Hypothalamus (tissue), 51 donors: ENCODE data around the gene C13orf46.

ENCODE experiments used
- DNase-seq, 51 donors: peaks; one replicate each; lab custom pipeline; 2025; lab: John Stamatoyannopoulos, UW

The C13orf46 gene

DNA sequence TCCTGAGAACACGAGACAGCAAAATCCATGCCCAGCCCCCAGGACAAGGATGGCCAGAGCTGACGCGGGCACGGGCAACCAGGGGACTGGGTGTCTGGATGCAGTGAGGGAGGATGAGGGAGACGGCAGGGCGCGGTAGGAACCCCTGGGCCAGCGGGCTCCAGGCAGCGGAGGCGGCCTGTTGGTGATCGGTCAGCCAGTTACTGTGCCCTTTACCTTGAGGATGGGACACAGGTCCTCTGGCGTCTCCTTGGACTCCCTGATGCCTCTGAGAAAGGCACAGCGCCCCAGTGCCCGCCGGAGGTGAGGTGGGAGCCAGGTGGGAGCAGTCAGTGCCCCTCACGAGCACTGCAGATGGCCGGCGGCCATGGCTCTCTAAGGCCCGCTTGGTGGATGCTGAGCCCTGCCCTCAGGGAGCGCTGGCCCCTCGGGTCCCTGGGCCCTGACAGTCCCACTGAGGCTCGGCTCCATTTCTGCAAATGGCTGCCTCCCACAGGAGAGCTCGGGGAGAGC is 31.2 kb downstream of the C13orf46 start:
- DNase-seq: no peak

DNA sequence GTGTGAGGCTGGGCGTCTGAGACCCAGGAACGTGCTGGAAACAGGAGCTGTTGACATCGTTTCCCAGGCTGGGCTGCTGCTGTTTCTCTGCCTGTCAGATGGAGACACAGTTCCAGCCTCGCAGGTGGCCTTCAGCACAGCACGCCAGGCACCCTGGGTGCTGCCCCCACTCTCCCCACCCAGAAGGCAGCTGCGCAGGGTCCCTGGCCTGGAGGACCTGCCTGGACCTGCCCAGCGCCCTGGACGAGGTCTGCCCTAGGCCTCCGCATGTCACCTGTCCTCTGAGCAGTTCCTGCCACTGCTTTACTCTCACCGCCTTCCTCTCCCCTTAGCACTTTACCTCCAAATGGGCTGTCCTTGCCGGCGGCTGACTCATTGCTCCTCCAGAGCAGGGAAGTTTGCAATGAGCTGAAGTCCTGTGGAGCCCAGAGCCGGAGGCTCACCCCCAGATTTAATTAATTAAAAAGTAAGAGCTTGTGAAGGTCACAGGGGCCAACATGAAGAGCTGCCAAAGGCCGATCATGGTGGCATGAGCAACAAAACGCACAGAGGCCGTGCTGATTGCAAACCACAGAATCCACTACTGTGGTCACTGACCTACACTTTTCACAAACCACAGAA is 32.2 kb downstream of the C13orf46 start:
- no peak for DNase-seq

DNA sequence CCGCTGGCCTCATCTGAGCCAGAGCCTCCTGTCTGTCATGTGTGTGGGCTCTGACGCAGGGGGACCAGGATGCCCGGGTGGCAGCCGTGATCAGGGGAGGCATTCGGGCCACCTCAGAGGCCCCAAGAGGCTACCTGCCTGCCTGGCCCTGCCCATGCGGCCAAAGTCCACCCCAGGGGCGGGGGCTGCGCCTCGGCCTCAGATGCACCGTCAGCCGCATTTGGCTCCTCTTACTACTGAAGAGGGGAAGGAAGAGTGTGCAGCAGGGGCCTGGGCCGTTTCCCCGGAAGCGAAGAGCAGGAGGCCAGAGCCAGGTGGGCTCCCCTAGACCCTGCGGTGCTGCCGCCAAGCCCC is 34.0 kb downstream of the C13orf46 start:
- DNase-seq: no peak

DNA sequence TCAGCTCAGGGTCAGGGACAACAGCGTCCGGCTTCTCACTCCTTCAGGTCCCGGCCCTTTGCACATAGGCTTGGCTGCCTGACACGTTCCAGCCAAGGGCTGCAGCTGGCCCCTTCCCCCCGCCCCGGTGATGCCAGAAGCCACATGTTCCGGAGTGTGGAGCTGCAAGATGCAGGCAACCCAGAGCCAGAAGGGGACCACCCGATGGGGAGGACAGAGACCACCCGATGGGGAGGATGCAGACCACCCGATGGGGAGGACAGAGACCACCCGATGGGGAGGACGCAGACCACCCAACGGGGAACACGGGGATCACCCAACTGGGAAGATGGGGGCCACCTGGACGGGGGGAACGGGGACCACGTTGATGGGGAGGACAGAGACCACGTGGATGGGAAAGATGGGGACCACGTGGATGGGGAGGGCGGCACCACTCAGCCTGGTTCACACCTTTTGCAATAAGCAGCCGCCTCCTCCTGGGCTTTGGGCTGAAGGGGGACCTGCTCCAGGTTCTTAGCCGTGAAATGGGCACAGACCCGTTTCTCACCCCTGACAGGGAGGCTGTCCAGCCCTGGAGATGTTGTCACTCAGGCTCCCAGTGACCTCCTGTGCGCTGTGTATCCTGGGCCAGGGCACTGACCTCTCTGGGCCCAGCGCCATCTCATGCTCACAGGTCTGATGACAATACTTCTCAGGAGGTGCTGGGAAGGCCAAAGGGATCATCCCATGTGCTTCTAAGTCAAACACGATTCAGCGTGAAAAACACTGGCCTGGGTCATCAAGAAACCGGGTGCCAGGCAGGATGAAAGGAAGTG is 34.5 kb downstream of the C13orf46 start:
- no peak for DNase-seq

GRCh38 chr13:113938716-113939115 is 35.2 kb downstream of the C13orf46 start:
- DNase-seq: no peak

GRCh38 chr13:113938246-113938645 is 35.6 kb downstream of the C13orf46 start:
- DNase-seq: no peak

GRCh38 chr13:113937527-113938180 is 36.2 kb downstream of the C13orf46 start:
- no peak for DNase-seq

- DNase-seq: no peak
Measured at GRCh38 chr13:113937073-113937472, 36.8 kb downstream of the C13orf46 start.

DNA sequence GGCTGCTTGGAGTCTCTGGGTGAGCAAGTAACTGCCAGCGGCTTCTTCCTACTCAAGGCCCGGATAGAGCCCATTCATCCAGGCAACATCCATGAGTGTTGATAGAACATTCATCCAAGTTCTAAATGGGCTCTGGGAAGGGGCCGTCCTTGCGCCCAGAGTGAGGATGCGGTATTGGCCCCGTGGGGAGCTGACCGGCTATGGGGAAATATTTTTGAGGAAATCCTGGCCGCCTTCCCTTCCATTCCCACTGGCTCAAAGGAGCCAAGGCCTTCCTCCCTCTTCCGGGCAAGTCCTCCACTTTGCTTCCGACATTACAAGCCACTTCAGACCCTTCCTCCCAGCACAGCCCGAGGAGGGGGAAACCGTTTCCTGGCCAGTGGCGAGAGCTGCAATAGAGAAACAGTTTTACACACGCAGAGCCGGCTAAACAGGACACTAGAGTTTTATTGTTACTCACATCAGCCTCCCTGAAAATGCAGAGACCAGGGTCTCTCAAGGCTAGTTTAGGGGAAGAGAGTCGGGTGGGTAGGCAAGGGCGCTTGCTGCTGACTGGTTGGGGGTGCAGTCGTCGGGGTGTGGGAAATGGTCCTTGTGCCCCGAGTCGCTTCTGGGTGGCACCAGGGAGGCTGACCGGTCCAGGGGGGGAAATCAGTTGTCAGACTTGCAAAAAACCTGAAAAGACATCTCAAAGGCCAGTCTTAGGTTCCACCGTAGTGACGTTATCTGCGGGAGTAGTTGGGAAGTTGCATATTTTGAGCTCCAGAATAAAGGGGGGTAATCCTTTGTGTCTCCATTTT is 37.5 kb downstream of the C13orf46 start:
- DNase-seq: no peak

DNA sequence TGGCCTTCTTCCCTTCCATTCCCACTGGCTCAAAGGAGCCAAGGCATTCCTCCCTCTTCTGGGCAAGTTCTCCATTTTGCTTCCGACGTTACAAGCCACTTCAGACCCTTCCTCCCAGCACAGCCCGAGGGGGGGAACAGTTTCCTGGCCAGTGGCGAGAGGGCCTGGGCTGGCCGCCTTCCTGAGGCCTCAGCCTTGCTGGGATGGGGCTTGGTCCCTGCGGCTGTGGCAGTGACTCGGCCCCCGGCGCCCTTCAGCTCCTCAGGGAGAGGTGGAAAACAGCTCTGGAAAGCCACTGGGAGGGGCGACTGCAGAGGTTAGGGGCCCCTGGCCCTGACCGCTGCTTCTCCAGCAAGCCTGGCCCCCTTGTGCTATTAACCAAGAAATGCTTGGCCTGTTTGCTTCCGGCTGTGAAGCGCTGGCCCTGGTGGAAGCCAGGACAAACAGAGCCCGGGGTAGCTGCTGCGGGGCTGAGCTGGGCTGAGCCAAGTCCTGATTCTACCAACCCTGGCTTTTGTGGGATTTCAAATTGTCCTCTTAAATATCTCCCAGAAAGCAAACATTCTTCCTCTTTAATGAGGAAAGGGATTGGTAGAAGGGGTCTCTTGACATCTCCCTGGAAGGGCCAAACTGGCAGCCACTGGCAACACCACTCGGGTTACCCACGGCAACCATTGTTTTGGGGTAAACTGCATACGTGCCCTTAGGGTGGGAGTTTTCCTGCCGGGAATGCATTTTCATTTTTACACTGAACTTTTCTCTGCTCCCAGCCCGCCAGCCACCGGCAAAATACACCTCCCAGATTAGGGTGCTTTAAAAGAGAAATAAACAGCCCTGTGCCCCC is 38.7 kb downstream of the C13orf46 start:
- no peak for DNase-seq

DNA sequence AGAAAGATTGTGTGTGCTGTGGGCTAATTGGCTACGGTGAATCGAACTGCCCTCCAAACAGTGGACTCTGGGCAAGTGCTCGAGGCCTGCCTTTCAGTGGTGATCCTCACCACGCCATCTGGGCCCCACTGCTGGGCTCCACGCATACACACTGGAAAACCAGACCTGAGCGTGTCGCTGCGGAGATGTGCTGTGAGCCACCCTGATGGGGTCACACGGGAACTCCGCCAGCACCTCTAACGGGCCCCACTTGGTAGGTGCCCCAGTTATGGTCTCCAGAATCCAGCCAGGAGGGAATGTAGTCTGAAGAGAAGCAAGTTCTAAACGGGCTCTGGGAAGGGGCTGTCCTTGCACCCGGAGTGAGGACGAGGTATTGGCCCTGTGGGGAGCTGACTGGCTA is 39.3 kb downstream of the C13orf46 start:
- no peak for DNase-seq

GRCh38 chr13:113933901-113934300 is 40.0 kb downstream of the C13orf46 start:
- no peak for DNase-seq

DNA sequence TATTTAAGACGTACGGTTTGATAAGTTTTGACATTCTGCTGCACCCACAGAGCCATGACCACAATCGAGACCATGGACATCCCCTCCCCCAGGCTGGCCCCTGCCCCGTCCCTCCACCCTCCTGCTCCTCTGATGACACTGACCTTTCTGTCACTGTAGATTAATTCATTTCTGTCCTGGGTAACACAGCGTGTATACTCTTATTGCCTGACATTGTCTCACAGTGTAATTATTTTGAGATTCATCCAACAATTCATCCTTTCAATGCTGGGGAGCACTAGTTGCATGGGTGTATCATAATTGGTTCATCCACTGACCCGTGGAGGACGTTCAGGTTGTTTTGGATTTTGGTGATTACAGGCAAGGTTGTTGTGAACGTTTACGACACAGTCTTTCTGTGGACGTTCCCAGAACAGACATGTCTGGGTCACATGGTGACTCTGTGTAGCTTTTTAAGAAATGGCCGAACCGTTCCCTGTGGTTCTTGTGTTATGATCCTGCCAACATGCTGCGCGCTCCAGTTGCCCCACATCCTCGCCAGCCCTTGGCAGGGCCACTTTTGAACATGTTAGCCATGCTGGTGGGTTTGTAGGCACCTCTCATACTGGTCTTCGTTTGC is 41.9 kb downstream of the C13orf46 start:
- no peak for DNase-seq

GRCh38 chr13:113930671-113931637 is 42.9 kb downstream of the C13orf46 start:
- no peak for DNase-seq

DNA sequence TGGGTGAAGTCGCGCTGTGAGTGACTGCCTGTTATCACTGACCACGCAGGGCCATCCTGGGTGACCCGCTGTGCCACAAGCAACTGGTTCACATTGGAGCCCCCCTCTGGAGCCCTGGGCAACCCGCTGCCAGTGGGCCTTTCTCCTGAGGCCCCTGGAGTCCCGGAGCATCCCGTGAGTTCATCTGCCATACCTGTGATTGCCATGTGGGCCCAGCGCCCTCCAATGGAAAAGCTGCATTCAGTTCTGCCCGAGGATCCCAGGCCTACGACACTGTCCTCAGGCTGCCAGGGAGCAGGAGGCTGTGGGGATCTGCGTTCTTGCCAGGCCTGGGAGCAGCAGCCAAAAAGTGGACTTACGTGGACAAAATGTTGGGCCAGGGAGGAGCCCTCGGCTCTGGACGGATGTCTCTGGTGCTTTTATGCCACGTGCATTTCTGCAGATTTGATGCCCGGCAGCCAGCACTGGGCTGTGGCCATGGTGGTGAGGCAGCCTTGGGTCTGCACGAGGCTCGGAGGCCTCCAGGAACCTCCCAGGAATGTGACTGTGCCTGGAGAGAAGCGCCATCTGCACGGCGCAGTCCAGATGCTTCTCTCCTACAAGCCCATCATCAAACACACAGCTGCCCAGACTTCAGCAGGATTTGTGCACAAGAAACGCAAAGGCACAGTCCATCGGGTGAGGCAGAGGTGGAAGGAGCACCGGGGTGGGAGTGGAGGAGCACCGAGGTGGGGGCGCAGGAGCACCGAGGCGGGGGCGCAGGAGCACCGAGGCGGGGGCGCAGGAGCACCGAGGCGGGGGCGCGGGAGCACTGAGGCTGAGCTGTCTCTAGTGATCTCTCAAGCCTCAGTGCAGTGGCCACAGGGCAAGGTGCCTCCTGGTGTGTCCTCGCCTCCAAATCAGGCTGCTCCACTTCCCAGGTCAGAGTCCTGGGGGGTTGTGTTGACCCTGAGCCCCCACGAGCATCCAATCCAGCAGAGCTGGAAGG is 44.0 kb downstream of the C13orf46 start:
- no peak for DNase-seq

- DNase-seq: peak in 37 of 51 donors; percentile 15 to 82 (median 58)
Measured at GRCh38 chr13:113928685-113929627, 44.9 kb downstream of the C13orf46 start.
